ENCODE measurements around the gene KIF6.

DNA sequence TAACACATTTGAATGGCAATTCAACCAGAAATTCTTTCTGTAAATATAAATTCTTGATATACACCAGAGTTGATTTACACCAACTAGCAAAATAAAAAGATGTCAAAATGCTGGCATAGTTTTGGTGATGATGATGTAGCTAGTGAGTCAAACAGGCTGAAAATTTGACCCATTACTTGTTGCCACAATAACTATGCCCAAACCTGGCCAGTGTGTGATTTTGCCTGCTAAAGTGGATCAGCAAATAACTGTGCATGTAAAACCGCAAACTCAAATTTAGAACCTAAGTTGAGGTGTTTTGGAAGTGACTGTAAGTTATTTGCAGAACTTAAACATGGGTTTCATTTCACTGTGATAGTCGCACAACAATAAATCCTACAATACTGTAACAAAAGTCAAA is 125.9 kb downstream of the KIF6 start:
- no peak for TF ChIP-seq POLR2A (IDR thresholded peaks at IDR 0.05)
- TF ChIP-seq POLR2AphosphoS5 (IDR thresholded peaks at IDR 0.05): no peak

Data from gastroesophageal sphincter (tissue), 2 donors.